K562 (cell line): ENCODE measurements around the gene HSP90AA1. TPM values are rescaled to one million over a fixed set of nuclear protein-coding genes. Genes with fewer than 3 reads are reported as not detected.

ENCODE experiments used
- ARID3B ChIP-seq: fragments of 250-450 bp; sonication (Bioruptor Pico); IDR thresholded peaks from 2 replicates; pipeline ENCODE4 v1.4.0; 2020; ENCODE audit warnings: borderline replicate concordance
- BRF2 ChIP-seq: IDR thresholded peaks from 3 replicates; pipeline ENCODE4 v1.6.1; 2011; ENCODE audit warnings: borderline replicate concordance, mild to moderate bottlenecking; ENCODE audit not compliant: insufficient read length, insufficient read depth
- CBX1 ChIP-seq: sonication (generic); IDR thresholded peaks from 2 replicates; pipeline ENCODE4 v1.6.1; 2016; ENCODE audit warnings: antibody characterized with exemption, low read depth, mild to moderate bottlenecking
- CREM ChIP-seq: IDR thresholded peaks from 2 replicates; pipeline ENCODE4 v1.6.1; 2014; ENCODE audit warnings: antibody characterized with exemption, low read depth
- FOXO4 ChIP-seq: fragments of 450-650 bp; formaldehyde crosslinking; IDR thresholded peaks from 2 replicates; pipeline ENCODE4 v1.4.0; 2020; ENCODE audit warnings: mild to moderate bottlenecking, moderate library complexity
- GATAD2B ChIP-seq: fragments of 450-650 bp; IDR thresholded peaks from 2 replicates; pipeline ENCODE4 v1.6.1; 2017; ENCODE audit warnings: mild to moderate bottlenecking, borderline replicate concordance
- GTF2B ChIP-seq: IDR thresholded peaks from 2 replicates; pipeline ENCODE4 v1.6.1; 2011; ENCODE audit not compliant: insufficient read length; ENCODE audit errors: extremely low read depth
- ID3 ChIP-seq, 2 experiments: fragments of 250-450 bp in 1 of 2; fragments of 450-650 bp in 1 of 2; sonication (Bioruptor Pico) in 1 of 2; IDR thresholded peaks; 2 replicates each; pipeline versions ENCODE4 v1.6.1 to v1.8.0; 2016 to 2021; ENCODE audit warnings: mild to moderate bottlenecking in 2 of 2, moderate library complexity in 2 of 2, missing compliant biosample characterization in 1 of 2, missing genetic modification characterization in 1 of 2
- IRF2 ChIP-seq: sonication (generic); formaldehyde crosslinking; IDR thresholded peaks from 2 replicates; pipeline ENCODE4 v1.8.1; 2022; ENCODE audit warnings: mild to moderate bottlenecking, missing genetic modification reagents
- MNT ChIP-seq, 2 experiments: fragments of 450-650 bp; conservative IDR thresholded peaks; 2 replicates each; pipeline ENCODE4 v1.6.1; 2017; ENCODE audit warnings: mild to moderate bottlenecking in 2 of 2, moderate library complexity in 2 of 2
- MYBL2 ChIP-seq, 2 experiments: fragments of 450-650 bp in 1 of 2; sonication (generic) in 1 of 2; formaldehyde crosslinking in 1 of 2; IDR thresholded peaks; 2 replicates each; pipeline versions ENCODE4 v1.6.1 to v1.8.1; 2017 to 2022; ENCODE audit warnings: borderline replicate concordance in 1 of 2, inconsistent platforms in 1 of 2, low read depth in 1 of 2, mild to moderate bottlenecking in 1 of 2, missing genetic modification reagents in 1 of 2, moderate library complexity in 1 of 2
- PHB2 ChIP-seq: fragments of 450-650 bp; IDR thresholded peaks from 2 replicates; pipeline ENCODE4 v1.6.1; 2017; ENCODE audit warnings: low read depth
- SLC30A9 ChIP-seq: fragments of 250-450 bp; sonication (Bioruptor Pico); IDR thresholded peaks from 2 replicates; pipeline ENCODE4 v1.8.0; 2022; ENCODE audit warnings: mild to moderate bottlenecking, moderate library complexity
- TAL1 ChIP-seq: fragments of 450-650 bp; IDR thresholded peaks from 2 replicates; pipeline ENCODE4 v1.6.1; 2016; ENCODE audit warnings: mild to moderate bottlenecking
- WHSC1 ChIP-seq: IDR thresholded peaks from one replicate; pipeline ENCODE4 v1.6.1; 2012; ENCODE audit warnings: low read length, control low read depth, inconsistent platforms
- ZBTB26 ChIP-seq: fragments of 450-650 bp; formaldehyde crosslinking; IDR thresholded peaks from 2 replicates; pipeline ENCODE4 v1.4.0; 2022; ENCODE audit warnings: missing genetic modification characterization
- ZNF134 ChIP-seq: fragments of 250-450 bp; sonication (Bioruptor Pico); conservative IDR thresholded peaks from 2 replicates; pipeline ENCODE4 v1.4.0; 2020
- ZNF780A ChIP-seq: fragments of 250-450 bp; sonication (Bioruptor Pico); IDR thresholded peaks from 2 replicates; pipeline ENCODE4 v1.5.0; 2021; ENCODE audit warnings: mild to moderate bottlenecking
- polyA plus RNA-seq, 8 experiments: library from polyadenylated mRNA; depleted of rRNA in 4 of 8; stranded (reverse) in 5 of 8; unstranded in 3 of 8; fragments of >200 nt; fragmentation: Nextera tagmentation in 2 of 8; fragmentation: Illumina TruSeq in 1 of 8; extraction: Ambion mirVana in 2 of 8; extraction: Trizol in 1 of 8; gene quantifications; 2 replicates each; pipeline versions ENCODE4 v1.2.1 to v1.2.3, GENCODE V29; 2011 to 2014; ENCODE audit warnings: inconsistent platforms in 1 of 8, missing spikeins in 1 of 8
- total RNA-seq, 7 experiments: library from RNA; depleted of rRNA in 6 of 7; stranded (reverse); fragments of >200 nt in 6 of 7; fragmentation: Illumina TruSeq in 2 of 7; extraction: Trizol in 2 of 7; gene quantifications; 2 replicates each; pipeline versions ENCODE4 v1.2.1 to v1.2.3, GENCODE V29; 2011 to 2021; ENCODE audit warnings: low replicate concordance in 1 of 7

Gene HSP90AA1
- total and polyA plus RNA-seq, 9 of the 15 experiments (the other 6 are each of a cell fraction or from before 2014, with no cell fraction given): 377 to 1,731 (median 879) TPM

GRCh38 chr14:102088012-102088792, 1.4 kb upstream of the HSP90AA1 start (continued):
- TF ChIP-seq ID3 (CRISPR knock-in tag; IDR thresholded peaks at IDR 0.05) (no peak), ID3 (tag; IDR thresholded peaks at IDR 0.05) (0 out of 2 replicates have a peak, but pooled peaks have one; percentile 45), GATAD2B (no peak), IRF2 (CRISPR knock-in tag) (no peak), GTF2B (no peak), MNT (conservative IDR thresholded peaks at IDR 0.05) (peak; percentile 70 to 82), ARID3B (CRISPR knock-in tag) (no peak), BRF2 (no peak), ZNF134 (CRISPR knock-in tag) (no peak), SLC30A9 (no peak), CBX1 (no peak), WHSC1 (no peak), PHB2 (no peak), FOXO4 (CRISPR knock-in tag) (peak; percentile 75; the same call in 1 of the 2 replicates), CREM (no peak), ZNF780A (CRISPR knock-in tag) (no peak), MYBL2 (IDR thresholded peaks at IDR 0.05; ENCODE audit: low read depth) (no peak), MYBL2 (CRISPR knock-in tag; IDR thresholded peaks at IDR 0.05; ENCODE audit: borderline replicate concordance) (no peak), TAL1 (no peak), ZBTB26 (no peak)
